ENCODE results near the gene TSHZ2. TPM values are rescaled to one million over a fixed set of nuclear protein-coding genes. Genes with fewer than 3 reads are reported as not detected.

The TSHZ2 gene
- total RNA-seq, 1 experiment from 2014 or later = 0.07 TPM

- no peak for TF ChIP-seq CTCF (conservative IDR thresholded peaks at IDR 0.05)
- no peak overlapping the region for H2BK20ac ChIP-seq (ENCODE audit: low read depth, low read length, poor library complexity, severe bottlenecking)
- WGBS (ENCODE audit: extremely low coverage, insufficient read length, low lambda C conversion rate) = no CpG with 5 or more reads among the region's 2 CpGs
These were observed 324.4 kb downstream of the TSHZ2 start for GRCh38 chr20:53296451-53297153.

More at GRCh38 chr20:53296451-53297153, 324.4 kb downstream of the TSHZ2 start:
- Histone ChIP-seq H3K18ac (ENCODE audit: insufficient read length, low read depth, low read length) (no peak overlapping the region), H3T11ph (ENCODE audit: low read length) (no peak overlapping the region), H4K5ac (ENCODE audit: insufficient read length, low read depth, low read length) (no peak overlapping the region), H2BK12ac (ENCODE audit: insufficient read length, low read depth, low read length) (no peak overlapping the region), H3K23me2 (ENCODE audit: insufficient read length, low read depth, low read length, poor library complexity, severe bottlenecking) (no peaks in the 10 kb centered on the region), H3K23ac (ENCODE audit: insufficient read length, low read depth, low read length) (no peak overlapping the region), H3K4me2 (ENCODE audit: insufficient read depth, insufficient read length, low read length) (no peak overlapping the region), H3K9me3 (ENCODE audit: control insufficient read depth, low read depth, low read length) (no peaks in the 10 kb centered on the region), H4K91ac (ENCODE audit: insufficient read length, low read depth, low read length) (no peak overlapping the region), H3K9ac (ENCODE audit: extremely low read depth, insufficient read length, low read length) (no peak overlapping the region), H4K20me1 (ENCODE audit: control insufficient read depth, insufficient read depth, insufficient read length) (no peaks in the 10 kb centered on the region), H3K4ac (ENCODE audit: low read depth, low read length) (no peak overlapping the region), H2AFZ (ENCODE audit: low read length) (no peak overlapping the region), H3K27ac (ENCODE audit: insufficient read length, low read depth, low read length) (no peak overlapping the region), H4K8ac (replicated peaks; ENCODE audit: insufficient read length, low read depth, low read length) (no peak overlapping the region), H3K27me3 (ENCODE audit: insufficient read depth, low read length) (no peaks in the 10 kb centered on the region), H3K14ac (ENCODE audit: insufficient read depth, low read length) (no peak overlapping the region), H2AK5ac (ENCODE audit: insufficient read length, low read length) (no peak overlapping the region), H3K4me1 (ENCODE audit: insufficient read depth, low read length) (no peaks in the 10 kb centered on the region), H2BK120ac (ENCODE audit: low read depth, low read length, poor library complexity, severe bottlenecking) (no peak overlapping the region), H3K79me1 (ENCODE audit: insufficient read depth, low read depth, low read length, poor library complexity, severe bottlenecking) (no peaks in the 10 kb centered on the region), H3K56ac (ENCODE audit: insufficient read length, low read depth, low read length) (no peak overlapping the region), H3K79me2 (ENCODE audit: insufficient read depth, low read length) (no peaks in the 10 kb centered on the region), H2BK15ac (ENCODE audit: low read depth, low read length) (no peak overlapping the region), H2BK5ac (ENCODE audit: insufficient read length, low read length) (no peak overlapping the region)
- Mint-ChIP-seq H3K27me3 (ENCODE audit: low read depth) (no peaks in the 10 kb centered on the region; the same call in 1 of the 2 replicates), H3K36me3 (ENCODE audit: insufficient read depth in 1 of 3, low read depth in 3 of 3) (no peaks in the 10 kb centered on the region), H3K4me1 (peaks cover 9 to 10% of the 10 kb centered on the region in 2 experiments), H3K9me3 (no peaks in the 10 kb centered on the region), H3K27ac (no peak overlapping the region; a peak in 1 of 7 replicates), H3K4me3 (no peak overlapping the region)
- no peak for DNase-seq

Measured in H9 (cell line).